Measurements from ENCODE around the gene PFKP.
"Not testable (repeated sequence)": the region's sequence is repeated elsewhere in the genome, so short reads cannot be mapped to it uniquely, and the experiment has no call there.

The PFKP gene

DNA sequence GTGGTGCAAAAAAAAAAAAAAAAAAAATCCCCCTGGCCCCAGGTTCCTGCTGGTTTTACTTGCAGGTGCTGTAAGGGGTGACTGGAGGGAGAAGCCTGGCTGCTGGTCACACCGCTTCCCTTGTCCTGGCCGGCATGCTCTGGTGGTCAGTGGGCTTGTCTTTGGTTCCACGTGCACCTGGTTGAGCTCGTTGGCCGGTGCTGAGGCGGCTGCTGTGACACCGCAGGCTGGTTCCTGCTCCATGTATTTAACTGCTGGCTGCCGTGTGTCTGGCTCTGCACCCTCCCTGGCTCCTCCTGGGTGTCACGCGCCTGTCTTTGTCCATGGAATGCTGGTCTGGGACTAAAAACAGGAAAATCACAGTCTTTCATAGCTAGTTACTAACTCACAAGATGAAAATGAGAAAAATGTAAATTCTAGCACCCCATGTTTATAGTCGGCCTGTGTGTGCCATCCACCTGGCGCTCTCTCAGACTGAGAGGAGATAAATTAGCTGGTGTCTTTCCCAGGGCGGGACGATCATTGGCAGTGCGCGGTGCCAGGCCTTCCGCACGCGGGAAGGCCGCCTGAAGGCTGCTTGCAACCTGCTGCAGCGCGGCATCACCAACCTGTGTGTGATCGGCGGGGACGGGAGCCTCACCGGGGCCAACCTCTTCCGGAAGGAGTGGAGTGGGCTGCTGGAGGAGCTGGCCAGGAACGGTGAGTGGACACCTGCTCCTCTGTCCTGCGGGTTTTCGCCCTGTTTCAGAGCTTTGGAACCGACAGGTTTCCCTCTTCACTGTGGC is 33.7 kb downstream of the PFKP start:
- FAIRE-seq: no peak

DNA sequence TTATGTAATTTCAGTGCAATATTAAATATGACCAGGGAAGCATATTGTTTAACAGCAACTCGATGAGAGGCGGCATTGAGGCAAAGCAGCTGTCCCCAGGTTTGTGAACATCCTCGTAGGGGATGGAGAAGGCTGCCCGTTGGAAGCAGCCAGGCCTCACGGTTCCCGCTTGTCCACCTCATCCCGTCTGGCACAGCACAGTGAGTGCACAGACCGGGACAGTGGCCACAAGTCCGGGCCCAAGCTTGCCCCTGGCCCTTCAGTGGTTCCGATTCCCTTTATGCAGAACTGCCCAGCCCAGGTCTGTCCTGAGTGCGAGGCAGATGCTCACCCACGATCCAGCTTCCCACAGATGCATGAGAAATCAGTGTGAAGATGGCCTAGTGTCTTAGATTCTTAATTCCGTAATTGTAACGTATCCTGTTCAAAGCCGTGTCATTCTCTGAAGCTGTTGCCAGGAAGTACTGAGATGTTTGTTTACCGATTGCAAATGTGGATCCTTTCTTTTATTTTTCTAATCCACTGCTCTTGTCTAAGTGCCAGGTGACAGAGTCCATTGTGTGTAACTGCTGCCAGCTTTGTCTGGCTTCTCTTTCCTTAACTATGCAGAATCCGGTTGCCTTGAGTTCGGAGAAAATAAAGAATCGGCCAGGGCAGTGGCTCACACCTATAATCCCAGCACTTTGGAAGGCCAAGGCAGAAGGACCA is 35.5 kb downstream of the PFKP start:
- no peak for FAIRE-seq

- no peak for FAIRE-seq
These were observed 36.3 kb downstream of the PFKP start for GRCh38 chr10:3103646-3104045.

GRCh38 chr10:3104251-3104918 is 37.0 kb downstream of the PFKP start:
- FAIRE-seq: no peak

DNA sequence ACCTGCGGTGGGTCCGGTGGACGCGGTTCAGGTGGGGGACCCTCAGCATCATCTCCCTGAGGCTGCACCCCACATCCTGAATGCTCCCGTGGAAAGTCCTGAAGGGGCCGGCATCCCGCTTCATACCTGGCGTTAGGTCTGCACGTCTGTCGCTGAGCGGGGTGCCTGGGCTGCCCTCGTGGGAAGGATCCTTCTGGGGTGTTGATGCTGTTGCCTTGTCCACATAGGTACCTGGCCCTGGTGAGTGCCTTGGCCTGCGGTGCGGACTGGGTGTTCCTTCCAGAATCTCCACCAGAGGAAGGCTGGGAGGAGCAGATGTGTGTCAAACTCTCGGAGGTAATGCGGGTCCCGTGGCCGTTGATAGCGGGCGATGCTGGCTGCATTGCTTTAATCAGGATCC is 37.8 kb downstream of the PFKP start:
- no peak for FAIRE-seq

GRCh38 chr10:3105905-3106304 is 38.6 kb downstream of the PFKP start:
- no peak for FAIRE-seq

GRCh38 chr10:3106328-3106727 is 39.0 kb downstream of the PFKP start:
- FAIRE-seq: not testable (repeated sequence)

DNA sequence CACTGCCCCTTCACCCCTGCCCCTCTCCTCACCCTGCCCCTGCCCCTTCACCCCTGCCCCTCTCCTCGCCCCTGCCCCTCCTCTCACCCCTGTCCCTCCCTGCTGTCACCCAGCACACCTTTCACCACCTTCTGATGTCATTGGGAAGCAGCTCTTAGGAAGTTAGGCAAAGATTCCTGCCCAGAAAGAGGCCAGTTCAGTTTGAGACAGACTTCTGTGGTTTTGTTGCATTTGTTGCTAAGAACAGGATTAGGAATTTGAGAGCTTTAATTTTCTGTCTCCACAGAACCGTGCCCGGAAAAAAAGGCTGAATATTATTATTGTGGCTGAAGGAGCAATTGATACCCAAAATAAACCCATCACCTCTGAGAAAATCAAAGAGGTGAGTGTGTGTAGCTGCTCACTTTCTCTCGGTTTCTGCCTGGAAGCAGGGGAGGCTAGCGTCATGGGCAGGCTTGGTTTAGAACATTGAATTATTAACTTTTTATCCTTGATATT is 39.6 kb downstream of the PFKP start:
- no peak for FAIRE-seq

- FAIRE-seq: no peak
These were observed 40.1 kb downstream of the PFKP start for GRCh38 chr10:3107426-3107961.

- no peak for FAIRE-seq
These were observed 40.7 kb downstream of the PFKP start for GRCh38 chr10:3108033-3108432.

- FAIRE-seq: no peak
These were observed 41.3 kb downstream of the PFKP start for GRCh38 chr10:3108575-3109105.

GRCh38 chr10:3109196-3109595 is 41.8 kb downstream of the PFKP start:
- FAIRE-seq: no peak

DNA sequence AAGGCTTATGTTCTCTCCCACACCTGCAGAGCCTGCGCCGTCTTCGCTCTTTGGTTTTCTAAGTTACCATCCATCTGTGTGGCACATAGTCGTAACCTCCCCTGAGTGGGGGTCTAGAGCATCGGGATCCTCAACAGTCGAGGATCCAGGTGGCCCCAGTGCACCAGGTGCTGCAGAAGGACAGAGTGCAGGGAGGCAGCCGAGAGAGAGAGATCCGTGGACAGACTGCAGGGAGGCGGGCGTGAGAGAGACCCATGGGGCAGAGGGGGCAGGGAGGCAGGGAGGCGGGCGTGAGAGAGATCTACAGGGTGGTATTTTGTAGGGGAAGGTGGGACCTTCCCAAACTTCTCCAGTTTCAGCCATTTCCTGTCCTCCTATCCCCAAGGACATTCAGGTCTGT is 42.3 kb downstream of the PFKP start:
- FAIRE-seq: no peak

- no peak for FAIRE-seq
These were observed 43.7 kb downstream of the PFKP start for GRCh38 chr10:3110782-3111620.

GRCh38 chr10:3111621-3112163 is 44.3 kb downstream of the PFKP start:
- FAIRE-seq: no peak

DNA sequence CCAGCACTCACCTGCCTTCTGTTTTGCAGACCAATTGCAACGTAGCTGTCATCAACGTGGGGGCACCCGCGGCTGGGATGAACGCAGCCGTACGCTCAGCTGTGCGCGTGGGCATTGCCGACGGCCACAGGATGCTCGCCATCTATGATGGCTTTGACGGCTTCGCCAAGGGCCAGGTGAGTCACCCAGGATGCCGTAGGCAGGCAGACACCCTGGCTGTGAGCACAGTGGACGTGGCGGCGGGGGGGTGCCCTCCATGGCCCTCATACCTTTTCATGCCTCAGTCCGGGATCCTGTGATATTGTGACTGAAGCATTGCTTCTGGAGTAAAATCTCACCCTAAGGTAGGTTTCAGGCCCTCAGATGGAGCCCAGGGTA is 46.0 kb downstream of the PFKP start:
- no peak for FAIRE-seq

DNA sequence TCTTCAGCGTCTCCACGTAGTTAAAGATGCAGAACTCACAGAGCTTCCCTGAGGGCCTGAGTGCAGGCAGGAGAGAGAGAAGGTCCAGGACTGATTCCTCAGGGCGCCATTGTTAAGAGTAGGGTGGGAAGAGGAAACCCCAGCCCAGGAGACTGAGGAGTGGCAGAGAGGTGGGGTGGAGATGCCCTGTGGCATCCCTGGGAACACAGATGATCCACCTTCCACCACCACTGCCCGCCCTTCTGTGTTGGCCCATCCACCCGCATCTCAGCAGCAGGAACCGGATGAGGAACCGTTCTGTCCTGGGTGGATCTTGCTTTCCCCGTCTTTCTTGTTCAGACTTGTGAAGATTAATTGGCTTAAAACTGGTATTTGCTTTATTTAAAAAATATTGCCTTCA is 48.3 kb downstream of the PFKP start:
- FAIRE-seq: no peak

GRCh38 chr10:3116508-3117100 is 49.3 kb downstream of the PFKP start:
- no peak for FAIRE-seq

- FAIRE-seq: no peak
These were observed 50.1 kb downstream of the PFKP start for GRCh38 chr10:3117486-3117885.

- FAIRE-seq: no peak
These were observed 51.3 kb downstream of the PFKP start for GRCh38 chr10:3118641-3119091.

- no peak for FAIRE-seq
These were observed 52.6 kb downstream of the PFKP start for GRCh38 chr10:3119796-3120459.

Measured in A204.1 (cell line).